GM11168 (cell line): ENCODE data around the gene PDZRN4.
"Not testable (repeated sequence)": the region's sequence is repeated elsewhere in the genome, so short reads cannot be mapped to it uniquely, and the experiment has no call there.

Experiments used
- in situ Hi-C: fragments of 300-500 bp; cut with MboI; formaldehyde crosslinking; loops from one replicate; pipeline ENCODE4 v1.12.0; 2022; ENCODE audit warnings: low sequenced_read_pairs; ENCODE audit not compliant: unreplicated experiment

The PDZRN4 gene

DNA sequence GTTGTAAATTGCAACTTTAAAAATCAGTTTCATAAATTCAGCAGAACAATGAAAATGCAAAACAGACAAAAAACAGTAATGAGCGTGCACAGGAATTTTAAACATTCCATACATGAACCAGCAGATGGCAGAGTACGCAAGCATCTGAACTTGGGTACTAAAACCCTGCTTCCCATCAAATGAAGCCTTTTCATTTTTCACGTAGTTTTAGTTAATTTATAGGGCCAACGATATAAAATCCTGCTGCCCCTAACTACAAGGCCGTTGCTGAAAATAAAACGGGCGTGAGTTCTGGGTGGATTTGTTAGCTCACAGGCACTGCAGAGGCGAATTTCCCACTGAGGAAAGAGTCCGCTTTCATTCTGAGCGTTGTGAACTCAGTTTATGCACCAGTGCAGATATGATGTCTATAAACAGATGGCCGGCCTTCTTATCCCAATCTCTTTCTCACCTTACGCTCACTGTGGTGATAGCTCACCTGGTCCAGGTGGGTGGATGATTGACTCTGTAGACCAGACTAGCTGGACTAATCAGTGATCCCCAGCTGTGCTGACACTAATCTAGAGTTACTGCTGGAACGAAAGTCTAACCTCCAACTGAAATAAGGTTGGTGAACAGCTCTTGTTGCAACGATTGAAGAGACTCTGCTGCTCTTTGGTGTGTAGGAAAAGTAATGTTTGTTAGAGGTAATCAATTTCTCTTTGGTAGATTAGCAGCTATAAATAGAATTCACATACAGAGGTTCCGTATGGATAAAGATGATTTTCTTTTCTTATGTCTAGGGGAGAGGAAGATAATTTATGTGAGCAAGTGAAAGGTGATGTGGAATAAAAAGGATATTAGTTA, 89.2 kb downstream of the PDZRN4 start:
- in situ Hi-C loops = no loop called here

DNA sequence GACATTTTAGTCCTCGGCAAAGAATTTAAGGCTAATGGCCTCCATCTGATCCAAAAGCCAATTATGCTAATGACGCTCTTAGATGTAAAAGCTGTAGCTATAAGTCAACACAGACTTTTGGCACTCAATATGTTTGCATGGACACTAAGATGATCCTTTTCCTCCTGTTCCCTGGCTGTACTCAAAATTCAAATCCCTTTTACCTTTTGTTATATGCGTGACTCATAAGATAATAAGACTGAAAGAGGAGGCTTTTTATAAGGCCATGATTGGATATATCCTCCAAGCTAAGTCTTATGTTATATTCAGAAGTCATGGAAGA, 89.8 kb downstream of the PDZRN4 start:
- in situ Hi-C loops = no loop called here

DNA sequence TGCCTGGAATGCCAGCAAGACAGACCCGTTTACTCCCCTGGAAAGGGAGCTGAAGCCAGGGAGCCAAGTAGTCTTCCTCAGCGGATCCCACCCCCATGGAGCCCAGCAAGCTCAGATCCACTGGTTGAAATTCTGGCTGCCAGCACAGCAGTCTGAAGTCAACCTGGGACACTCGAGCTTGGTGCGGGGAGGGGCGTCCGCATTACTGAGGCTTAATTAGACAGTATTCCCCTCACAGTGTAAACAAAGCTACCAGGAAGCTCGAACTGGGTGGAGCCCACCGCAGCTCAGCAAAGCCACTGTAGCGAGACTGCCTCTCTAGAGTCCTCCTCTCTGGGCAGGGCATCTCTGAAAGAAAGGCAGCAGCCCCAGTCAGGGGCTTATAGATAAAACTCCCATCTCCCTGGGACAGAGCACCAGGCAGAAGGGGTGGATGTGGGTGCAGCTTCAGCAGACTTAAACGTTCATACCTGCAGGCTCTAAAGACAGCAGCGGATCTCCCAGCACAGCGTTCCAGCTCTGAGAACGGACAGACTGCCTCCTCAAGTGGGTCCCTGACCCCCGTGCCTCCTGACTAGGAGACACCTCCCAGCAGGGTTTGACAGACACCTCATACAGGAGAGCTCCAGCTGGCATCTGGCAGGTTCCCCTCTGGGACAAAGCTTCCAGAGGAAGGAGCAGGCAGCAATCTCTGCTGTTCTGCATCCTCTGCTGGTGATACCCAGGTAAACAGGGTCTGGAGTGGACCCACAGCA, 92.4 kb downstream of the PDZRN4 start:
- in situ Hi-C loops = not testable (repeated sequence)

DNA sequence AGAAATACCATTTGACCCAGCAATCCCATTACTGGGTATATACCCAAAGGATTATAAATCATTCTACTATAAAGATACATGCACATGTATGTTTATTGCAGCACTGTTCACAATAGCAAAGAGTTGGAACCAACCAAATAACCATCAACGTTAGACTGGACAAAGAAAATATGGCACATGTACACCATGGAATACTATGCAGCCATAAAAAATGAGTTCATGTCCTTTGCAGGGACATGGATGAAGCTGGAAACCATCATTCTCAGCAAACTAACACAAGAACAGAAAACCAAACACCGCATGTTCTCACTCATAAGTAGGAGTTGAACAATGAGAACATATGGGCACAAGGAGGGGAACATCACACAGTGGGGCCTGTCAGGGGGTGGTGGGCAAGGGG, 97.3 kb downstream of the PDZRN4 start:
- in situ Hi-C loops = not testable (repeated sequence)

DNA sequence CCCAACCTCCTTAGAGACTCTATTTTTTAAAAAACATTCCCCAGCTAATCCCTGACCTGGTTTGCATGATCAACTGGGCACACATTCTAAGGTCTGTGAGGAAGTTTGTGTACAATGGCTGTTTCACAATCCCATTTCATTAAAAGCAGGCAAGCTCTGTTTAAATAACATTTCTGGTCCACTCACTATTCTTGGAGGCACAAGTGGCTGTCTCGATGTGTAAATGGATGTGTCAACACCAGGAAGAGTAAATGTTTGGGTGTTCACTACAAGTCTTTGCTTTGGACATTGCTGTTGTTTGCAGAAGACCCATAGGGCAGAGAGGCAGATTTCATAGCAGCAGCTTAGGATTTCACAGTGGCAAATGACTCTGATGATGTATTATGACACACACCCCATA, 98.3 kb downstream of the PDZRN4 start:
- in situ Hi-C loops = no loop called here

DNA sequence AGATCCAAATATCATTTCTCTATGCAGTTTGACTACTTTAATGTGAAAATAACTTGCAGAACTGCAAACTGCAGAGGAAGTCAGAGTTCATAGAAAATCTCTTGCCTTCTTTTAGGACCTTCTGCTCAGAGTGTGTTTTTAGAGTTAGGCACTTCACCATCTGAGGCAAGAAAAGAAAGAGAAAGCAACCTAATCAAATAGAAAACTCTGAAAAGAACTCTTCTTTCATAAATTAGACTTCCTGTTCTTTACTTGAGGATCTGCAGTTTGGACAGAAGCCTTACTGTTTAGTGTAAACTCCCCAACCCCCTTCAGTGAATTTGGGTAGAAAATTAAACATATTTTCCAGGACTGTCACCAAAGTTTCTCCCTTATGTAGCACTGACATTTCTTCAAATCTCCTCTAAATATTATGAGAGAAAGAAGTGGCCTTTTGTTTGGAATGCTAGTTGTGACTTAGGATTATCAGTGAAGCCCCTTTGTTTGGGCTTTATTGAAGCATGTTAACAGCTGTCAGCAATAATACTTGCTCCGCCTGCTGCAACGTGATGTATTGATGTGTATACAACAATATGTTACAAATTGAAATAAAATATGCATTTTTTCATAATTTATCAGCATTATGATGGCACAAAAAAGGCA, 99.5 kb downstream of the PDZRN4 start:
- in situ Hi-C loops = no loop called here

DNA sequence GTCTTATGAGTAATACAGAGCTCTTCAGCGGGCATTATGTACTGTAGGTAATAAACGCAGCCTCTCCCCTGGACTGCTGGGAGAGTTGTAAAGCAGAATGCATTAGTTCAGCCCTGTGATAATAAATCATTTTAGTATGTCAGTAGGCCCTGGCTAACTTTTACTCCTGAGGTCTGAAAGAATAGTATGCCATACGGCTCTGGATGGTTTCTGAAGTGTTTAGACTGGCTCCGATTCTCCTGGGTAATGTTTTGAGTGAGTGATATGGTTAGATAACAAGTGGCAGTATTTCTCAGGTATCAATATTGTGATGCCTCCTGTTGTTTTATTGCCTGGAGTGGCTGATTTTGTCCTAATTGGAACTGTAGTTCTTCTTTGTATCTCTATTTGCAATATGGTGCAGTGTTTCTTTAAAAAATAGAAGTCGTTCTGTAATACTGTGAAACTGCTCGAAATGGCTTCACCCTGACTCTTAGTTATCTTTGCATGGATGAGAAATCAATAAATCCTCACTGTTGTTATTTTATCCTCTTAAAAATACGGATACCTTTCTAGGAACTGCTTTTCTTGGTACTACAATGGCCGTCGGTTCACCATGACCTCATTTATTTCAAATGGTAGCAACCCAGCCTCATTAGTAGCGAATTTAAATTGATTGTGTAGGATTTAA, 100.2 kb downstream of the PDZRN4 start:
- in situ Hi-C loops = no loop called here

DNA sequence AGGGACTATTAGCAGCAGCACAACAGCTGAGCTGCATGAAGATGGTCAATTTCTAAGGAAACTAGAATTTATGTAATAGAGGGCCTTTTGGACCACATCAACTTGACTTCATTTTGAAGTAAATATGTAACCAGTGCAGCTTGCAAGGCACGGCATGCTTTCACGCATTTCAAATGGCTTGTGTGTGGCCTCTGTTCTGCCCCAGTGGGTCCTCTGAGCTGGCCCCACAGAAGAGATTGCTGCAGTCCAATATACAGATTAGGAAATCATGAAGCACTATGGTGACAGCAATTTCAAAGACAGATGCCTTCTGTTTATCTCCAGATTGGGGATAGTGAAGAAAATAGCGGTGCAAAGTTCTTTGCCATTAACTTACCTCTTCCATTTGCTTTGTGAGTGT, 101.4 kb downstream of the PDZRN4 start:
- in situ Hi-C loops = no loop called here

DNA sequence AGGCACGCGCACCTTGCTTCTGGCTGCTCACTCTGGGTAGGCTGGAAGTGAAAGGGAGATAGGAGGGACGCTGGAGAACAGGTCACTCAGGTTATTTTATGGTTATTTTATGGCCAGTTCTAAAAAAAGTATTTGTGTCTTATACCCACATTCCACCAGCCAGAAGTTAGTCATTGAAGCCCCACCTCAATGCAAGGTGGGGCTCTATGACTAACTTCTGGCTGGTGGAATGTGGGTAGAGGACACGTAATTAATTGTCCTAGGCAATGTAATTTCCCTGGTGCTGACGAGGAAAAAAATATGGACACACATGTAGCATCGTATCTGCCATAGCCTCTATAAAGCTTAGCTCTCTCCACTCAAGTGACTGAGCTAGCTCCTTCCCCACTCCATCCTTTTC, 104.9 kb downstream of the PDZRN4 start:
- in situ Hi-C loops = no loop called here

DNA sequence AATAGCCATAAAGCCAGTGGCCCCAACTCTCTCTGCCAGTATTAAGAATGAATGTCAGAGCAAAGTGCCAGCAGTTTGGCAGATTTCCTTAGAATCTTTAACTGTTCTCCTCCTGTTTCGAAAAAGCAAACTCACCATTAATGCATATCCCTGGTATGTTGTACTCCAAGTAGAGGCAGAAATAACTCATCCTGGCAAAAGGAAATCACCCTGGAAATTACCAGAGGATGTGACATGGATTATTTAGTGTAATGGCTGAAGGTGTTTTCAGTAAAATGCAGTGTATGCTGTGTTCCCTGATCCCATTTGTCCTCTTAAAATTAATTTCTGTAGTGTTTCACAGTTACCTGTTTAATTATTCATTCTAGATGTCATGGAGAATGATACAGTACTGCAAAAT, 105.3 kb downstream of the PDZRN4 start:
- in situ Hi-C loops = no loop called here

DNA sequence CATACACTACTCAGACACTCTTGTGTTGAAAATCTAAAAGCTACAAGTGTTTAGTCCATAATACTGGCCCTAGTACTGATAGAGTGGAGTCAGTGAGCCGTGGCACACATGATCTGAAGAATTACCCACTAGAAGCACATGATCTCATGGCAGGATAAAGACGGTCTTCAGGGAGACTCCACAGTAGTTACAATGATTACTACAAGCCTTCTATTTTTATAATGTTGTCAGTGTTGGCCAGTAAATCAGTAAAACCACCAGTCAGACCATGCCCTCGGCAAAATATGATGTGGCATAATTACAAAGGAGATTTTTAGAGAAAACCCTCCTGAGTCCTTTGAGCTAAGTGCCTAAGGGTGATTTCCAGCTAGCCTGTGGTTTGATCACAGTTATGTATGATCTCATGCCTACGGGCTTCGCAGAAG, 114.9 kb downstream of the PDZRN4 start:
- in situ Hi-C loops = no loop called here

DNA sequence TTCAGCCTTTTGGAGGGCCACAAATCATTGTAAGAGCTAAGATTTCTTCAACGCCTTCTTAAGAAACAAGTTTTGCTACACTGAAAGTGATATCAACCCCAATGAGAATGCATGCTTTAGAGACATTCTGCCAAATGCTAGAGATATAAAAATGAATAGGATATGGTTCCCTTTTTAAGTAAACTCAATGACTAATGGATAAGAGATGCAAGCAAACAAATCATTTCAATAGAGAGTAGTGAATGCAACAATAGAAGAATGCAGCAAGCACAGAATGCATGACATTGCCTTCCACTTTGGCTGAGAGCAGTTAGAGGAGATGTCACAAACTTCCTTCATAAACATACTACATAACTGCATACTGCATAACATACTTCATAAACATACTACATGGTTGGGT, 116.4 kb downstream of the PDZRN4 start:
- in situ Hi-C loops = no loop called here

DNA sequence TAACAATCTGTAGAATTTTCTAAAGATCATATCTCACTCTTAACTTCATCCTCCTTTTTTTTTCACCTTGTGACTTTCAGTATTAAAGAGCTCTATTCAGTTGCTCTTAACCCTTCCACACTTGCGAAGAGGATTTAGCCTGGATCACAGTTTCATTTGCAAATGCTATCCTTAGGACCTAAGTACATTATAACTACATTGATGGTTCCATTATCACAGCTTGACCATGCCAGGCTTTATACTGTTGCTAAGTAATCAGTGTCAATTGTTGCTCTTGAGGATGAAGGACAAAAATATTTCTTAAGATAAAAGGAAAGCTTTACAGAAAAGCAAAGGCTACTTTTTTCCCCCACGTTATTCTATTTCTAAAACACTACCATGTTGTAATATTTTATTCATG, 122.2 kb downstream of the PDZRN4 start:
- in situ Hi-C loops = no loop called here

DNA sequence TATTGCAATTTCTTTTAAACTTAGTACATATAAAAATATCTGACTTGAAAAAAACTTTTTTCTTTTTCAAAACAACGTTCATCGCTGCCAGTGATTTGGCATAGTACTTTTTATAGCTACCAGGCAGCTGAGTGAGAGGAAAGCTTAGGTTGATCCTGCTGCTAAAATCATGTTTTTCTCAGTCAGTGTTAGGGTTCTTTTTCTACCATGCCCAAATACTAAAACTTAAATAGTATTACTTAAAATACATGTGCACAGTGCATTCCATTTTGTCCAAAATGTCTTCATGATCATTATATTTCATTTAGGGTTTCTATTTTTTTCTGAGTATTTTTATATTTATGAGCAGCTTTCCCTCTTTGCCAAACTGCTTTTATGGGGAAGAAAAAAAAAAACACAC, 123.8 kb downstream of the PDZRN4 start:
- in situ Hi-C loops = no loop called here

DNA sequence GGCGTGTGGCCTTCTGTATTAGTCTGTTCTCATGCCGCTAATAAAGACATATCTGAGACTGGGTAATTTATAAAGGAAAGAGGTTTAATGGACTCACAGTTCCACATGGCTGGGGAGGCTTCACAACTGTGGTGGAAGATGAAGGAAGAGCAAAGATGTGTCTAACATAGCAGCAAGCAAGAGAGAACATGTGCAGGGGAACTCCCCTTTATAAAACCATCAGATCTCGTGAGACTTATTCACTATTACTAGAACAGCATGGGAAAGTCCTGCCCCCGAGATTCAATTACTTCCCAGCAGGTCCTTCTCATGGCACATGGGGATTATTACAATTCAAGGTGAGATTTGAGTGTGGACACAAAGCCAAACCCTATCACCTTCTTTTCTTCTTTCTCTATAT, 124.3 kb downstream of the PDZRN4 start:
- in situ Hi-C loops = not testable (repeated sequence)

DNA sequence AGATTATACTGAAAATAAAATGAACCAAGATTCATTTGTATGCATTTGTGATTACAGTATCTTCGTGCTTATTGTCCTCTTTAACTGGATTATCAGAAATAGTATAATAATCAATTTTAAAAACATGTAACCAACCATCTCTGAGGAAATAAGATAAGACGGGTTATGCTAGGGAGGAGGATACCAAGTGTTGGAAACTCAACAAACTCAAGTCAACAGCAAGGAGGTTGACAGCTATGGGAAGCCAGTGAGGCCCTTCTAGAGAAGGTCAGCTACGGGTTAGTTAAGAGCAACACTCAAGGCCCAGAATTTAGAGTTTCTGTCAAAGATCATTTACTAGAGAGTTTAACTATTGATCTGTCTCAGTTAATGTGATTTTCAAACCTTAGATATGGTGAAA, 137.2 kb downstream of the PDZRN4 start:
- in situ Hi-C loops = no loop called here

DNA sequence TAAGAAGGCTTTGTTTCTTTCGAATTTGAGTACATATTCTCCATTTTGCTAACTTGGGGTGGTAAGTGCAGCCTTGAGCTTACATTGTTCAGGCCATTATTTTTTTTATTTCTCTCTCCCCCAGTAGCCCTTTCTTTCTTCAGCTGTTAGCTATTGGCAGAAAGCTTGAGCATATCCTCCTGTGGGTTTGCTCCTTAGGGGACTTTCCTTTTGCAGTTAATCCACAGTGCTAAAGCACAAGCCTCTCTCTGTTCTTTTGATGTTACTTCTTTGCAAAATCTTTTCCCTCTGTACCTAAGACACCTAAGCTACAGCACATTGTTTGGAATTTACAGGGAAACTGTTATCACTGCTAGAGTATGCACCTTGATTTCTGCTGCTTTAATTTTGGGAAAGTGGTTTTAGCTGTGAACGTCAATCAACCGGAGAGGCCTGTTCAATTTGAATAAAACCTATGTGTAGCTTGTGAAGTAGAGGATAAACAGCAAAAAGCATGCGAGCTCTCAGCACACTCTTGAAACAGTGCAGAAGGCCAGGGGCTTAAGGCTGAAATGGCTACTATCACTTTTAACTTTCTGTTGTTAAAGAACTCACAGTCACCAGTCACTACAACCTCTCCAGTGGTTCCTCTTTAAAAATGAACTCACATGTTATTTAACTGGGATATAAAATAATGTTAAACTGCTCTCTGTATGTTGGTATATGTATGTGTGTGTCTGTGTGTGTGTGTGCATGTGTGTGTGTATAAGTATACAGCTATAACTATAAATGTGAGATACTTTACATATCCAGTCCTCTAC, 139.2 kb downstream of the PDZRN4 start:
- in situ Hi-C loops = no loop called here

DNA sequence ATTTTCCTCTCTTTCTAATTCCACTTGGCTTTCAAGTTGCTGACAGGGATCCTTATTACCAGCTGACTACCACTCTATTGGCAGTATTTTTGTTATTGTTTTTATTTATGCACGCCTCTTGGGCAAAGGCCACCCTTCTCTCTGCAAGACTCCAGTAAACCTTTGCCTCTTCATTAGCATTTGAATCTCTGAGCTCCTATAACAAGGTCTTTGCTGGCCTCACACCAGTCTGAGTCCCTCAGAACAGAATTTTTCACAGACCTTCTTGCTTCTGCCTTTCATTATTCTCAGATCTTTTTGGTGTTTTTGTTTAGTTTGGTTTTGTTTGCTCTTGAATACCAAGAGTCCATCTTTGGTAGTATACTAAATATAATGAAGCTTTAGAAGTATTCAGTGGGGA, 145.9 kb downstream of the PDZRN4 start:
- in situ Hi-C loops = no loop called here

DNA sequence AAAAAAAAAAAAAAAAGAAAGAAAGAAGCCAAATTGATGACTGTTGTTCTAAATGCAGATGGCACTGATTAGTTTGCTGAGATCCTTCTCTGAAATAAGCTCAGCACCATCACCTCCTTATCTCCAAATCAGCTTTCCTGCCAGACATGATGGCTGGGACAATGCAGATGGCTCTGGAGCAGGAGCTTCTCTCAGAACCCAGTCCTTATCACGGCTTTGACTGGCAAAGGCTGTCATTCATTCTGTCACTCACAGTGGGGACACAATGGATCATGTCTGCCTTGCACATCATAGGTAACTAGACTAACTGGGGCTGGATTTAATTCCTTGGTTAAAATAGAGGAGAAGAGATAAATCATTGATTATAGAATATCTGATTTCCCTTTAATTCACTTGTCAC, 146.3 kb downstream of the PDZRN4 start:
- in situ Hi-C loops = no loop called here

DNA sequence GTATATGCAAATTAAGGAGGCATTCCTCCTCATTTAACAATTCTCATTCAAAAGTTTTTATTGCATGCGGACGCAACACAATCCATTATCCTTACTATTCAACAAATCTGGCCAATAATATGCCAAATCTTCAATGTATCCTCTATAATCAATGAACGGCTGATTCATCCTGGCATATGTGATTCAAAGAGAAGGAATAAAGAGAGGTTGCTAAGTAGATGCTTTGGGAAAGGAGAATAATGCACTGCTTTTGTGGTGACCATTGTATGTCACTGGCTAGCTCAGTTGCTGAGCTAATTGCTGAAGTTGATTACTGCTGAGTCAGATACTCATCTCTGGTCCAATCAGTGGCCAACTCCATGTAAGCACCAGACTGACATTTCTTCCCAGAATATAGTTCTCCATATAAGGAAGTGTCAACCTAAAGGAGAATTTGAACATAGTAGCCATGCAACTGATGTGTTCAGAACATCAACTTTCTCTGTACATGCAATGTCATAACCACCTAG, 148.0 kb downstream of the PDZRN4 start:
- in situ Hi-C loops = no loop called here
